ENCODE data around the gene CD28. TPM values are rescaled to one million over a fixed set of nuclear protein-coding genes. Genes with fewer than 3 reads are reported as not detected.

CD28 gene
- total and polyA plus RNA-seq, 10 of the 15 experiments (the other 5 are each of a cell fraction or from before 2014, with no cell fraction given) = 0.03 to 0.23 (median 0.04) TPM; not detected in 7

- ChIA-PET POLR2A (interaction anchor here (0.6 kb wide), 1 partner anchor 162 kb away, joined by 3 read pairs; no protein-coding TSS in a partner anchor), CTCF (no interaction called here), SMC1A (ENCODE audit: uncharacterized antibody, unreplicated experiment) (no interaction called here), RAD21 (ENCODE audit: unreplicated experiment) (no interaction called here)
- DNase-seq (ENCODE audit: low read depth, low spot score) (no peak), ATAC-seq (no peak), FAIRE-seq (no peak)
- Histone ChIP-seq H2AFZ (ENCODE audit: control insufficient read depth, low read depth, low read length) (no peak overlapping the region), H3K27me3 (replicated peaks in 1 of 2; ENCODE audit: control insufficient read depth in 2 of 2, insufficient read depth in 2 of 2, low read length in 1 of 2) (no peaks in the 10 kb centered on the region; a peak in 1 of 4 replicates), H3K4me1 (ENCODE audit: control insufficient read depth, insufficient read depth, low read length) (no peaks in the 10 kb centered on the region), H3K4me2 (ENCODE audit: control insufficient read depth, insufficient read depth) (no peak overlapping the region), H3K9me3 (replicated peaks; ENCODE audit: control insufficient read depth, insufficient read depth, low read length) (no peaks in the 10 kb centered on the region), H3K9ac (ENCODE audit: control insufficient read depth, insufficient read depth, low read length) (no peak overlapping the region), H3K27ac (ENCODE audit: control insufficient read depth, insufficient read depth) (no peak overlapping the region), H4K20me1 (ENCODE audit: control insufficient read depth, insufficient read depth) (no peaks in the 10 kb centered on the region), H3K79me2 (ENCODE audit: control insufficient read depth, insufficient read depth, low read length) (no peaks in the 10 kb centered on the region), H3K36me3 (ENCODE audit: control insufficient read depth in 2 of 2, insufficient read depth in 2 of 2, low read length in 1 of 2) (no peaks in the 10 kb centered on the region), H3K4me3 (no peak overlapping the region)
- no TSS peak for BruUV-seq (replicated peaks)
- TF ChIP-seq SPI1 (IDR thresholded peaks at IDR 0.05; ENCODE audit: borderline replicate concordance, insufficient read depth, low read depth, low read length) (no peak), STAT1 (conservative IDR thresholded peaks at IDR 0.05) (no peak), IKZF2 (IDR thresholded peaks at IDR 0.05) (no peak), CEBPZ (IDR thresholded peaks at IDR 0.05; ENCODE audit: low read depth, low read length) (no peak), USF1 (IDR thresholded peaks at IDR 0.05; ENCODE audit: borderline replicate concordance, extremely low read length, insufficient read depth, low read depth, low read length) (no peak), ASH2L (IDR thresholded peaks at IDR 0.05; ENCODE audit: borderline replicate concordance, low read depth) (no peak), BACH1 (IDR thresholded peaks at IDR 0.05; ENCODE audit: borderline replicate concordance) (no peak), ZSCAN29 (IDR thresholded peaks at IDR 0.05) (no peak), STAT3 (IDR thresholded peaks at IDR 0.05; ENCODE audit: low read depth, low read length) (no peak), EP300 (IDR thresholded peaks at IDR 0.05; ENCODE audit: borderline replicate concordance in 1 of 2, control insufficient read depth in 1 of 2, low read depth in 2 of 2, low read length in 2 of 2) (no peak)
- 75% methylated on average over 1 of the region's 1 CpG for WGBS (ENCODE audit: insufficient coverage, insufficient replicate concordance, low lambda C conversion rate, missing lambda C conversion rate)
- in situ Hi-C loops (cut with MboI) = no loop called here
- intact Hi-C loops (cut with micrococcal nuclease; ENCODE audit: unreplicated experiment) = no loop called here
These were observed 6.9 kb downstream of the CD28 start for GRCh38 chr2:203713381-203713780.

Measured in GM12878 (cell line).